Measurements from ENCODE around the gene S100A5. TPM values are rescaled to one million over a fixed set of nuclear protein-coding genes. Genes with fewer than 3 reads are reported as not detected.

Gene S100A5
- total RNA-seq, 1 experiment from 2014 or later: not detected

GRCh38 chr1:153573351-153573750, 32.6 kb upstream of the S100A5 start:
- H3K79me2 ChIP-seq (ENCODE audit: insufficient read depth, low read length): no peaks in the 10 kb centered on the region
- H3K27me3 Mint-ChIP-seq (ENCODE audit: low read depth): peaks cover 9% of the 10 kb centered on the region
- no peak overlapping the region for H2BK20ac ChIP-seq (ENCODE audit: low read depth, low read length, poor library complexity, severe bottlenecking)
- no peak overlapping the region for H2AK5ac ChIP-seq (ENCODE audit: insufficient read length, low read length)
- no peaks in the 10 kb centered on the region for H3K23me2 ChIP-seq (ENCODE audit: insufficient read length, low read depth, low read length, poor library complexity, severe bottlenecking)
- H3K4ac ChIP-seq (ENCODE audit: low read depth, low read length): no peak overlapping the region
- H2BK5ac ChIP-seq (ENCODE audit: insufficient read length, low read length): no peak overlapping the region
- peaks cover 3% of the 10 kb centered on the region for H4K20me1 ChIP-seq (ENCODE audit: control insufficient read depth, insufficient read depth, insufficient read length)
- peaks cover 0 to 6% (median 0%) of the 10 kb centered on the region in 3 experiments; a peak in 2 of 7 replicates for H3K36me3 Mint-ChIP-seq (ENCODE audit: insufficient read depth in 1 of 3, low read depth in 3 of 3)
- no peak overlapping the region for H3K14ac ChIP-seq (ENCODE audit: insufficient read depth, low read length)
- H3K9me3 ChIP-seq (ENCODE audit: control insufficient read depth, low read depth, low read length): no peaks in the 10 kb centered on the region
- H2AFZ ChIP-seq (ENCODE audit: low read length): no peak overlapping the region
- no peak overlapping the region for H3K18ac ChIP-seq (ENCODE audit: insufficient read length, low read depth, low read length)
- no peak for TF ChIP-seq CTCF (conservative IDR thresholded peaks at IDR 0.05)
- H3K79me1 ChIP-seq (ENCODE audit: insufficient read depth, low read depth, low read length, poor library complexity, severe bottlenecking): no peaks in the 10 kb centered on the region
- H4K91ac ChIP-seq (ENCODE audit: insufficient read length, low read depth, low read length): no peak overlapping the region
- H3K27ac ChIP-seq (ENCODE audit: insufficient read length, low read depth, low read length): no peak overlapping the region
- H2BK12ac ChIP-seq (ENCODE audit: insufficient read length, low read depth, low read length): no peak overlapping the region
- no peak overlapping the region for H4K8ac ChIP-seq (replicated peaks; ENCODE audit: insufficient read length, low read depth, low read length)
- DNase-seq: no peak
- H2BK120ac ChIP-seq (ENCODE audit: low read depth, low read length, poor library complexity, severe bottlenecking): no peak overlapping the region
- no peak overlapping the region for H2BK15ac ChIP-seq (ENCODE audit: low read depth, low read length)
- H3K9me3 Mint-ChIP-seq: peaks cover 12 to 15% of the 10 kb centered on the region in 2 experiments; a peak in 4 of 5 replicates
- no peaks in the 10 kb centered on the region for H3K27me3 ChIP-seq (ENCODE audit: insufficient read depth, low read length)
- no peak overlapping the region for H3K23ac ChIP-seq (ENCODE audit: insufficient read length, low read depth, low read length)
- H3K4me1 Mint-ChIP-seq: peaks cover 17 to 18% of the 10 kb centered on the region in 2 experiments
- H3T11ph ChIP-seq (ENCODE audit: low read length): no peak overlapping the region
- H3K4me1 ChIP-seq (ENCODE audit: insufficient read depth, low read length): no peaks in the 10 kb centered on the region
- H3K9ac ChIP-seq (ENCODE audit: extremely low read depth, insufficient read length, low read length): no peak overlapping the region
- no CpG with 5 or more reads among the region's 3 CpGs for WGBS (ENCODE audit: extremely low coverage, insufficient read length, low lambda C conversion rate)
- H3K56ac ChIP-seq (ENCODE audit: insufficient read length, low read depth, low read length): no peak overlapping the region
- no peak overlapping the region for H3K4me3 Mint-ChIP-seq
- no peak overlapping the region for H3K27ac Mint-ChIP-seq
- H4K5ac ChIP-seq (ENCODE audit: insufficient read length, low read depth, low read length): no peak overlapping the region
- no peak overlapping the region for H3K4me2 ChIP-seq (ENCODE audit: insufficient read depth, insufficient read length, low read length)
